Testis (tissue), 3 donors: Measurements from ENCODE around the gene CORIN. TPM values are rescaled to one million over a fixed set of nuclear protein-coding genes. Genes with fewer than 3 reads are reported as not detected.

Experiments used
- DNase-seq: peaks from one replicate; pipeline ENCODE4 v3.0.0-alpha.2; 2019
- H3K27ac ChIP-seq, 2 donors: fragments of 200-600 bp; sonication (generic); one replicate each; pipeline ENCODE4 v1.5.1; 2019
- H3K27me3 ChIP-seq: fragments of 200-600 bp; sonication (generic); one replicate; pipeline ENCODE4 v1.5.1; 2019
- H3K36me3 ChIP-seq: fragments of 200-600 bp; sonication (generic); one replicate; pipeline ENCODE4 v1.5.1; 2017; ENCODE audit warnings: low read depth; ENCODE audit errors: missing control alignments
- H3K4me1 ChIP-seq: fragments of 200-600 bp; sonication (generic); one replicate; pipeline ENCODE4 v1.5.1; 2019
- H3K4me3 ChIP-seq, 2 donors: fragments of 200-600 bp; sonication (generic); one replicate each; pipeline ENCODE4 v1.5.1; 2017 to 2019
- H3K9me3 ChIP-seq: fragments of 200-600 bp; sonication (generic); one replicate; pipeline ENCODE4 v1.5.1; 2017
- POLR2A ChIP-seq: fragments of 450-650 bp; IDR thresholded peaks from one replicate; pipeline ENCODE4 v1.6.1; 2017; ENCODE audit warnings: antibody characterized with exemption, mild to moderate bottlenecking, moderate library complexity
- WGBS, 2 donors: methylation state at CpG; one replicate each; pipeline ENCODE4 v1.1.5; 2018; 5-methylcytosine and 5-hydroxymethylcytosine counted together
- intact Hi-C: fragments of 100-400 bp; cut with DNase I; formaldehyde crosslinking; loops from one replicate; pipeline ENCODE4 v1.15.1; 2023; ENCODE audit warnings: low total_unique reads
- polyA plus RNA-seq: library from polyadenylated mRNA; stranded (reverse); fragments of 350-450 nt; fragmentation: Illumina TruSeq; extraction: RNeasy Lipid Tissue Mini Kit (QIAGEN cat#74804); gene quantifications from one replicate; pipeline ENCODE4 v1.2.3, GENCODE V29; 2014; ENCODE audit warnings: low read depth, low replicate concordance; ENCODE audit not compliant: insufficient read depth
- total RNA-seq, 2 donors: library from RNA; depleted of rRNA; stranded (reverse); fragments of >200 nt; gene quantifications; one replicate each; pipeline ENCODE4 v1.2.3, GENCODE V29; 2016
- TF ChIP-seq, protein P1 (sequence below), 3 experiments: fragments of 450-650 bp in 2 of 3; fragments of 200-600 bp in 1 of 3; sonication (generic) in 1 of 3; IDR thresholded peaks; one replicate each; pipeline ENCODE4 v1.5.1; 2016 to 2019; ENCODE audit warnings: antibody characterized with exemption in 3 of 3, mild to moderate bottlenecking in 2 of 3, moderate library complexity in 1 of 3

The CORIN gene
- total and polyA plus RNA-seq, 3 donors from 2014 or later: 4.6 to 6.1 (median 4.7) TPM

GRCh38 chr4:47567511-47567910 is 270.4 kb downstream of the CORIN start:
- TF ChIP-seq POLR2A: no peak
- TF ChIP-seq, protein P1, sequence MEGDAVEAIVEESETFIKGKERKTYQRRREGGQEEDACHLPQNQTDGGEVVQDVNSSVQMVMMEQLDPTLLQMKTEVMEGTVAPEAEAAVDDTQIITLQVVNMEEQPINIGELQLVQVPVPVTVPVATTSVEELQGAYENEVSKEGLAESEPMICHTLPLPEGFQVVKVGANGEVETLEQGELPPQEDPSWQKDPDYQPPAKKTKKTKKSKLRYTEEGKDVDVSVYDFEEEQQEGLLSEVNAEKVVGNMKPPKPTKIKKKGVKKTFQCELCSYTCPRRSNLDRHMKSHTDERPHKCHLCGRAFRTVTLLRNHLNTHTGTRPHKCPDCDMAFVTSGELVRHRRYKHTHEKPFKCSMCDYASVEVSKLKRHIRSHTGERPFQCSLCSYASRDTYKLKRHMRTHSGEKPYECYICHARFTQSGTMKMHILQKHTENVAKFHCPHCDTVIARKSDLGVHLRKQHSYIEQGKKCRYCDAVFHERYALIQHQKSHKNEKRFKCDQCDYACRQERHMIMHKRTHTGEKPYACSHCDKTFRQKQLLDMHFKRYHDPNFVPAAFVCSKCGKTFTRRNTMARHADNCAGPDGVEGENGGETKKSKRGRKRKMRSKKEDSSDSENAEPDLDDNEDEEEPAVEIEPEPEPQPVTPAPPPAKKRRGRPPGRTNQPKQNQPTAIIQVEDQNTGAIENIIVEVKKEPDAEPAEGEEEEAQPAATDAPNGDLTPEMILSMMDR (IDR thresholded peaks at IDR 0.05): no peak
- no peaks in the 10 kb centered on the region for H3K36me3 ChIP-seq
- no peaks in the 10 kb centered on the region for H3K9me3 ChIP-seq
- H3K4me1 ChIP-seq: no peaks in the 10 kb centered on the region
- 95 to 97% methylated on average over 1 of the region's 1 CpG for WGBS, 2 donors
- no peaks in the 10 kb centered on the region for H3K27me3 ChIP-seq
- intact Hi-C loops: no loop called here
- no peak for DNase-seq
- no peak overlapping the region for H3K4me3 ChIP-seq
- no peak overlapping the region for H3K27ac ChIP-seq

DNA sequence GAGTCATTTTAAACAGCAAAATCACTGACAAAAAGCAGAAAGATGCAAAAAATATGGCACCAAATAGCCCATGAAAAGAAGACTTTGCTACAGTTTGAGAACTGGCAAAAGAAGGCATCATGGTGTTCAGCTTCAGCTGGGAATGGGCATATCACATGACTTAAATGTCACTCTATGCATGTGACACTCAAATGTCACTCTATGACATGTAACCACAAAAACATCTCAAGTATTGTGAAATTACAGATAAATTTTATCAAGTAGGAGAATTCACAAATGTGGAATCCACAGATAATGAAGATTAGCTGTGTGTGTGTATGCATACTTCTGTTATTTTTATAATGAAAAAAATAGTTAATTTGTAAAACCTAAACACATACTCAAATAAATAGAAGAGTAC is 270.9 kb downstream of the CORIN start:
- H3K27me3 ChIP-seq: no peaks in the 10 kb centered on the region
- H3K9me3 ChIP-seq: no peaks in the 10 kb centered on the region
- intact Hi-C loops: no loop called here
- H3K36me3 ChIP-seq: no peaks in the 10 kb centered on the region
- no peak overlapping the region for H3K4me3 ChIP-seq
- DNase-seq: no peak
- TF ChIP-seq POLR2A: no peak
- TF ChIP-seq, protein P1 (IDR thresholded peaks at IDR 0.05): no peak
- H3K4me1 ChIP-seq: no peaks in the 10 kb centered on the region
- H3K27ac ChIP-seq: no peak overlapping the region

DNA sequence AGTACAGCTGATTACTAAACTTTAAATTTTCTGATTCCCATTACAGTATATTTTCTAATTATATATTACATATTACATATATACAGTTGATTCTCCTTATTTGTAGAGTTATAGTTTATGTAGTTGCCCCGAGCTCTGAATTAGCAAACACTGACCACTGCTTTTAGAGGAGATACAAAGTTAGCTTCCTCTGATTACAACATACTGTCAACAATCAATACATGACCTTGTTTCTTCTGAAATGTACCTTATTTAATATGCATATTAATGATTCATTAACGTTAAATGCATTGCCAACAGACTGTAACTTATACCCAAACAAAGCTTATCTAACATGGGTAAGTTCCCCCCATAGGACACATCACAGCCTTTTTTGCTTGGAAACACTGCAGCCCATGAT is 271.3 kb downstream of the CORIN start:
- WGBS, 2 donors: 85 to 91% methylated on average over 2 of the region's 2 CpGs
- intact Hi-C loops: no loop called here
- no peaks in the 10 kb centered on the region for H3K36me3 ChIP-seq
- H3K4me1 ChIP-seq: no peaks in the 10 kb centered on the region
- no peak for DNase-seq
- H3K4me3 ChIP-seq: no peak overlapping the region
- no peak overlapping the region for H3K27ac ChIP-seq
- TF ChIP-seq, protein P1 (IDR thresholded peaks at IDR 0.05): no peak
- TF ChIP-seq POLR2A: no peak
- no peaks in the 10 kb centered on the region for H3K27me3 ChIP-seq
- no peaks in the 10 kb centered on the region for H3K9me3 ChIP-seq

DNA sequence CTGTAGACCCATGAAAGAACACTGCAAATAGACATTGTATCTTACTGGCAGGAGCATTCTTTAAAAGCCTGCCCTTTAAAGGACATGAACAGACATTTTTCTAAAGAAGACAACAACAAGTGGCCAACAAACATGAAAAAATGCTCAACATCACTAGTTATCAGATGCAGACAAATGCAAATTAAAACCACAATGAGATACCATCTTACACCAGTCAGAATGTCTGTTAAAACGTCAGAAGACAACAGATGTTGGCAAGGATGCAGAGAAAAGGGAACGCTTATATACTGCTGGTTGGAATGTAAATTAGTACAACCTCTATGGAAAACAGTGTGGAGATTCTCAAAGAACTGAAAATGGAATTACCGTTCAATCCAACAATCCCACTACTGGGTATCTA is 275.6 kb downstream of the CORIN start:
- DNase-seq: no peak
- TF ChIP-seq, protein P1 (IDR thresholded peaks at IDR 0.05): no peak
- TF ChIP-seq POLR2A: no peak
- no peak overlapping the region for H3K27ac ChIP-seq
- no peaks in the 10 kb centered on the region for H3K36me3 ChIP-seq
- H3K4me1 ChIP-seq: no peaks in the 10 kb centered on the region
- WGBS, 2 donors: 82% methylated on average over 3 of the region's 3 CpGs
- H3K4me3 ChIP-seq: no peak overlapping the region
- H3K27me3 ChIP-seq: no peaks in the 10 kb centered on the region
- no peaks in the 10 kb centered on the region for H3K9me3 ChIP-seq
- intact Hi-C loops: no loop called here

GRCh38 chr4:47561331-47561730 is 276.5 kb downstream of the CORIN start:
- H3K9me3 ChIP-seq: no peaks in the 10 kb centered on the region
- H3K4me1 ChIP-seq: no peaks in the 10 kb centered on the region
- TF ChIP-seq, protein P1 (IDR thresholded peaks at IDR 0.05): no peak
- no peaks in the 10 kb centered on the region for H3K27me3 ChIP-seq
- no peak overlapping the region for H3K27ac ChIP-seq
- H3K36me3 ChIP-seq: no peaks in the 10 kb centered on the region
- DNase-seq: no peak
- 59 to 77% methylated on average over 1 of the region's 1 CpG for WGBS, 2 donors
- intact Hi-C loops: no loop called here
- H3K4me3 ChIP-seq: no peak overlapping the region
